ENCODE data around the gene MYO7B. TPM values are rescaled to one million over a fixed set of nuclear protein-coding genes. Genes with fewer than 3 reads are reported as not detected.

MYO7B gene
- total RNA-seq, 5 donors from 2014 or later (not counting 1 experiment from before 2014, with no cell fraction given): 0.13 to 0.96 (median 0.28) TPM; not detected in 1

DNA sequence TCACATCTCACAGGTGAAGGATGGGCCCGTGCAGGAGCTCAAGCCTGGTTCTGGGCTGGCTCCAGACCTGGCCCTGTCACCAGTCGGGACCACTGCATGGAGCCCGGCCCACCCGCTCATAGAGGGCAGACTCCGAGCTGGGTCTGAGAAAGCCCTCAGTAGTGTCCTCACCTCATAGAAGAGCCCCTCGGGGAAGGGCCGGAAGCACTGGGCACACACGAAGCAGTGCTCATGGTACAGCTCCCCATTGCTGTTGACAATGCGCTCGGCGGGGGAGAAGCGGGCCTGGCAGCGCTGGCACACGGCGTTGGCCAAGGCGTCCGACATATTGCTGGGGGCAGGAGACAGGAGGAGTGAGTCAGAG, 121.7 kb downstream of the MYO7B start:
- no peak for DNase-seq

DNA sequence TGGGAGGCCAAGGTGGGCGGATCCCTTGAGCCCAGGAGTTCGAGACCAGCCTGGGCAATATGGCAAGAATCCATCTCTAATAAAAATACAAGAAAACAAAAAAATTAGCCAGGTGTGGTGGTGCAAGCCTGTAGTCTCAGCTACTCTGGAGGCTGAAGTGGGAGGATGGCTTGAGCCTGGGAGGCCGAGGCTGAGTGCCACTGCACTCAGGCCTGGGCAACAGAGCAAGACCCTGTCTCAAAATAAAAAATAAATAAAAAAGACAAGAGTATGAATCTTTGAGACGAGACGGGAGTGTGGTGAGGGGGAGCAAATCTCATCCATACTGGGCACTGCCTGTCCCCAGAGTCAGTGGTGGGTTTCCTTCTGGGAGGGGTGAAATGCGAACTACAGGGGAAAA, 122.7 kb downstream of the MYO7B start:
- H3K27ac Mint-ChIP-seq: no peak overlapping the region
- Histone ChIP-seq H3K27me3 (replicated peaks in 1 of 2; ENCODE audit: control insufficient read depth in 2 of 2, extremely low read depth in 1 of 2, insufficient read depth in 2 of 2, low read length in 1 of 2) (peaks cover 0 to 52% of the 10 kb centered on the region in 2 experiments), H3K36me3 (ENCODE audit: control insufficient read depth in 2 of 2, extremely low read depth in 1 of 2, insufficient read depth in 1 of 2, low read length in 1 of 2) (no peaks in the 10 kb centered on the region), H3K4me3 (ENCODE audit: control insufficient read depth in 1 of 2, extremely low read depth in 1 of 2, low read length in 1 of 2) (no peak overlapping the region), H3K27ac (ENCODE audit: low read length) (no peak overlapping the region), H3K9me3 (no peaks in the 10 kb centered on the region), H3K4me1 (ENCODE audit: control insufficient read depth in 1 of 2, extremely low read depth in 1 of 2, insufficient read depth in 2 of 2, low read length in 2 of 2) (no peaks in the 10 kb centered on the region)
- peaks cover 11 to 36% of the 10 kb centered on the region in 2 donors for H3K27me3 Mint-ChIP-seq
- no peaks in the 10 kb centered on the region for H3K36me3 Mint-ChIP-seq
- POLR2A ChIA-PET: no interaction called here
- ATAC-seq (replicated peaks in 1 of 4) (no peak), DNase-seq (no peak)
- H3K4me3 Mint-ChIP-seq: no peak overlapping the region
- no peaks in the 10 kb centered on the region for H3K9me3 Mint-ChIP-seq
- no peaks in the 10 kb centered on the region for H3K4me1 Mint-ChIP-seq
- CTCF ChIA-PET: no interaction called here
- WGBS (ENCODE audit: insufficient coverage): 90% methylated on average over 3 of the region's 6 CpGs

More for the DNA sequence above, 121.7 kb downstream of the MYO7B start:
- Histone ChIP-seq H3K9me3 (no peaks in the 10 kb centered on the region), H3K4me3 (ENCODE audit: control insufficient read depth in 1 of 2, extremely low read depth in 1 of 2, low read length in 1 of 2) (no peak overlapping the region), H3K27me3 (replicated peaks in 1 of 2; ENCODE audit: control insufficient read depth in 2 of 2, extremely low read depth in 1 of 2, insufficient read depth in 2 of 2, low read length in 1 of 2) (peaks cover 0 to 51% of the 10 kb centered on the region in 2 experiments), H3K27ac (ENCODE audit: low read length) (no peak overlapping the region), H3K36me3 (ENCODE audit: control insufficient read depth in 2 of 2, extremely low read depth in 1 of 2, insufficient read depth in 1 of 2, low read length in 1 of 2) (no peaks in the 10 kb centered on the region), H3K4me1 (ENCODE audit: control insufficient read depth in 1 of 2, extremely low read depth in 1 of 2, insufficient read depth in 2 of 2, low read length in 2 of 2) (no peaks in the 10 kb centered on the region)
- ATAC-seq (replicated peaks in 1 of 4): no peak
- POLR2A ChIA-PET: no interaction called here
- H3K36me3 Mint-ChIP-seq: no peaks in the 10 kb centered on the region
- CTCF ChIA-PET: interaction anchor here in 1 of 2 donors (0.6 to 2.3 kb wide), 3 partner anchors 32 to 288 kb away, joined by 3 to 7 read pairs (median 3); no protein-coding TSS in a partner anchor
- H3K4me1 Mint-ChIP-seq: no peaks in the 10 kb centered on the region
- no peak overlapping the region for H3K4me3 Mint-ChIP-seq
- no peak overlapping the region for H3K27ac Mint-ChIP-seq
- 84% methylated on average over 13 of the region's 17 CpGs for WGBS (ENCODE audit: insufficient coverage)
- H3K27me3 Mint-ChIP-seq: peaks cover 9 to 29% of the 10 kb centered on the region in 2 donors
- H3K9me3 Mint-ChIP-seq: no peaks in the 10 kb centered on the region

- Mint-ChIP-seq H3K4me3 (no peak overlapping the region), H3K27me3 (peaks cover 18 to 40% of the 10 kb centered on the region in 2 donors), H3K27ac (no peak overlapping the region), H3K36me3 (no peaks in the 10 kb centered on the region), H3K9me3 (no peaks in the 10 kb centered on the region), H3K4me1 (peaks cover 0 to 3% (median 0%) of the 10 kb centered on the region in 3 donors)
- Histone ChIP-seq H3K36me3 (ENCODE audit: control insufficient read depth in 2 of 2, extremely low read depth in 1 of 2, insufficient read depth in 1 of 2, low read length in 1 of 2) (no peaks in the 10 kb centered on the region), H3K27me3 (replicated peaks in 1 of 2; ENCODE audit: control insufficient read depth in 2 of 2, extremely low read depth in 1 of 2, insufficient read depth in 2 of 2, low read length in 1 of 2) (peaks cover 0 to 53% of the 10 kb centered on the region in 2 experiments), H3K4me1 (ENCODE audit: control insufficient read depth in 1 of 2, extremely low read depth in 1 of 2, insufficient read depth in 2 of 2, low read length in 2 of 2) (no peaks in the 10 kb centered on the region), H3K27ac (ENCODE audit: low read length) (no peak overlapping the region), H3K9me3 (no peaks in the 10 kb centered on the region), H3K4me3 (ENCODE audit: control insufficient read depth in 1 of 2, extremely low read depth in 1 of 2, low read length in 1 of 2) (no peak overlapping the region)
- WGBS (ENCODE audit: insufficient coverage): 87% methylated on average over 15 of the region's 20 CpGs
- POLR2A ChIA-PET: no interaction called here
- ATAC-seq (replicated peaks in 1 of 4): no peak
- DNase-seq: no peak
- CTCF ChIA-PET: no interaction called here
These were observed 123.3 kb downstream of the MYO7B start for GRCh38 chr2:127658641-127659407.

- ATAC-seq (replicated peaks in 1 of 4) (no peak), DNase-seq (no peak)
- no peak overlapping the region for H3K4me3 ChIP-seq (ENCODE audit: control insufficient read depth in 1 of 2, extremely low read depth in 1 of 2, low read length in 1 of 2)
- H3K9me3 ChIP-seq: no peaks in the 10 kb centered on the region
- no peaks in the 10 kb centered on the region for H3K36me3 Mint-ChIP-seq
- no peak overlapping the region for H3K27ac ChIP-seq (ENCODE audit: low read length)
- no peaks in the 10 kb centered on the region for H3K9me3 Mint-ChIP-seq
- ChIA-PET POLR2A (no interaction called here), CTCF (no interaction called here)
- peaks cover 18 to 40% of the 10 kb centered on the region in 2 donors for H3K27me3 Mint-ChIP-seq
- H3K27ac Mint-ChIP-seq: no peak overlapping the region
- peaks cover 0 to 3% (median 0%) of the 10 kb centered on the region in 3 donors for H3K4me1 Mint-ChIP-seq
- no peaks in the 10 kb centered on the region for H3K4me1 ChIP-seq (ENCODE audit: control insufficient read depth in 1 of 2, extremely low read depth in 1 of 2, insufficient read depth in 2 of 2, low read length in 2 of 2)
- no peak overlapping the region for H3K4me3 Mint-ChIP-seq
- WGBS (ENCODE audit: insufficient coverage): 79% methylated on average over 9 of the region's 14 CpGs
- H3K27me3 ChIP-seq (replicated peaks in 1 of 2; ENCODE audit: control insufficient read depth in 2 of 2, extremely low read depth in 1 of 2, insufficient read depth in 2 of 2, low read length in 1 of 2): peaks cover 0 to 59% of the 10 kb centered on the region in 2 experiments
- H3K36me3 ChIP-seq (ENCODE audit: control insufficient read depth in 2 of 2, extremely low read depth in 1 of 2, insufficient read depth in 1 of 2, low read length in 1 of 2): no peaks in the 10 kb centered on the region
These were observed 124.2 kb downstream of the MYO7B start for GRCh38 chr2:127659408-127660290.

DNA sequence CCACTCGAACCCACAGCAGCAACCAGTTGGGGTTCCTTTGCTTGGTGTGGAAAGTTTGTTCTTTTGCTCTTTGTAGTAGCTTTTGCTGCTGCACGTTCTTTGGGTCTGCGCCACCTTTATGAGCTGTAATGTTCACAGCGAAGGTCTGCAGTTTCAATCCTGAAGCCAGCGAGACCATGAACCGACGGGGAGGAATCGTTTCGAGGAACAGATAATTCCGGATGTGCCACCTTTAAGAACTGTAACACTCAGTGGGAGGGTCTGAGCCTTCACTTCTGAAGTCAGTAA, 124.8 kb downstream of the MYO7B start:
- H3K27ac ChIP-seq (ENCODE audit: low read length): no peak overlapping the region
- DNase-seq (no peak), ATAC-seq (replicated peaks in 1 of 4) (no peak)
- peaks cover 0 to 60% of the 10 kb centered on the region in 2 experiments for H3K27me3 ChIP-seq (replicated peaks in 1 of 2; ENCODE audit: control insufficient read depth in 2 of 2, extremely low read depth in 1 of 2, insufficient read depth in 2 of 2, low read length in 1 of 2)
- H3K9me3 ChIP-seq: no peaks in the 10 kb centered on the region
- no peaks in the 10 kb centered on the region for H3K36me3 Mint-ChIP-seq
- no peak overlapping the region for H3K27ac Mint-ChIP-seq
- H3K4me3 ChIP-seq (ENCODE audit: control insufficient read depth in 1 of 2, extremely low read depth in 1 of 2, low read length in 1 of 2): no peak overlapping the region
- H3K4me1 ChIP-seq (ENCODE audit: control insufficient read depth in 1 of 2, extremely low read depth in 1 of 2, insufficient read depth in 2 of 2, low read length in 2 of 2): no peaks in the 10 kb centered on the region
- peaks cover 0 to 3% (median 0%) of the 10 kb centered on the region in 3 donors for H3K4me1 Mint-ChIP-seq
- H3K9me3 Mint-ChIP-seq: no peaks in the 10 kb centered on the region
- ChIA-PET CTCF (no interaction called here), POLR2A (no interaction called here)
- H3K27me3 Mint-ChIP-seq: peaks cover 24 to 46% of the 10 kb centered on the region in 2 donors
- WGBS (ENCODE audit: insufficient coverage): 88% methylated on average over 10 of the region's 10 CpGs
- H3K4me3 Mint-ChIP-seq: no peak overlapping the region
- no peaks in the 10 kb centered on the region for H3K36me3 ChIP-seq (ENCODE audit: control insufficient read depth in 2 of 2, extremely low read depth in 1 of 2, insufficient read depth in 1 of 2, low read length in 1 of 2)

DNA sequence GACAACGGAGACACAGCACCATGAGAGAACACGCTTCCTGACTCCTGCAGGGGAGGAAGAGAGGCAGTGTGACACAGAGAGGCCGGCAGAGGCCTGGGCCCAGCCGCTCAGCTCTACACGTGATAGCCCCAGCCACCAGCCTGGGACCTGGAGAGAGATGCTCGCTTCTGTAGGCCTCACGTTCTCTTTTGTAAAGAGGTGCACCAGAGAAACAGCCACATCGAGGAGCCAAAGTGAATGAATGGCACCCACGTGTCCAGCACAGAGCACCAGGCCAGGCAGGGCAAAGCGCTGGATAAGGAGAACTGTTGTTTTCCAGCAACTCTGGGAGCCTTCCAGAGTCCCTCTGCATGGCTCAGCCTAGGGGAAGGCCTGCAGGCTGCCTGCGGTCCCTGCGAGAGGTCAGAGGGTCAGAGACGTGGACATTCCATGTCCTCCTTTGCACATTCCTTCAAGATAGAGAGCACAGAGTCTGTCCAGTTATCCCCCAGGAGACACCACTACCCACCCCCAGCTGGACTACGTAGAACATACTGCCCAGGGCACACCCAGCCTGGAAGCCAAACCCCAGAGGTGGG, 125.7 kb downstream of the MYO7B start:
- H3K4me3 ChIP-seq (ENCODE audit: control insufficient read depth in 1 of 2, extremely low read depth in 1 of 2, low read length in 1 of 2): no peak overlapping the region
- H3K36me3 Mint-ChIP-seq: no peaks in the 10 kb centered on the region
- ATAC-seq (replicated peaks in 1 of 4): no peak
- no peak overlapping the region for H3K27ac Mint-ChIP-seq
- H3K9me3 ChIP-seq: no peaks in the 10 kb centered on the region
- H3K4me1 Mint-ChIP-seq: peaks cover 0 to 3% (median 0%) of the 10 kb centered on the region in 3 donors
- no peak overlapping the region for H3K4me3 Mint-ChIP-seq
- peaks cover 5 to 61% of the 10 kb centered on the region in 2 experiments for H3K27me3 ChIP-seq (replicated peaks in 1 of 2; ENCODE audit: control insufficient read depth in 2 of 2, extremely low read depth in 1 of 2, insufficient read depth in 2 of 2, low read length in 1 of 2)
- ChIA-PET CTCF (no interaction called here), POLR2A (no interaction called here)
- no peaks in the 10 kb centered on the region for H3K9me3 Mint-ChIP-seq
- H3K27me3 Mint-ChIP-seq: peaks cover 33 to 54% of the 10 kb centered on the region in 2 donors
- WGBS (ENCODE audit: insufficient coverage): 93% methylated on average over 14 of the region's 14 CpGs
- H3K4me1 ChIP-seq (ENCODE audit: control insufficient read depth in 1 of 2, extremely low read depth in 1 of 2, insufficient read depth in 2 of 2, low read length in 2 of 2): no peaks in the 10 kb centered on the region
- no peaks in the 10 kb centered on the region for H3K36me3 ChIP-seq (ENCODE audit: control insufficient read depth in 2 of 2, extremely low read depth in 1 of 2, insufficient read depth in 1 of 2, low read length in 1 of 2)
- H3K27ac ChIP-seq (ENCODE audit: low read length): no peak overlapping the region
- peak in 1 of 35 experiments; percentile 2 for DNase-seq
